ENCODE results near the gene CSNK2A1.

DNA sequence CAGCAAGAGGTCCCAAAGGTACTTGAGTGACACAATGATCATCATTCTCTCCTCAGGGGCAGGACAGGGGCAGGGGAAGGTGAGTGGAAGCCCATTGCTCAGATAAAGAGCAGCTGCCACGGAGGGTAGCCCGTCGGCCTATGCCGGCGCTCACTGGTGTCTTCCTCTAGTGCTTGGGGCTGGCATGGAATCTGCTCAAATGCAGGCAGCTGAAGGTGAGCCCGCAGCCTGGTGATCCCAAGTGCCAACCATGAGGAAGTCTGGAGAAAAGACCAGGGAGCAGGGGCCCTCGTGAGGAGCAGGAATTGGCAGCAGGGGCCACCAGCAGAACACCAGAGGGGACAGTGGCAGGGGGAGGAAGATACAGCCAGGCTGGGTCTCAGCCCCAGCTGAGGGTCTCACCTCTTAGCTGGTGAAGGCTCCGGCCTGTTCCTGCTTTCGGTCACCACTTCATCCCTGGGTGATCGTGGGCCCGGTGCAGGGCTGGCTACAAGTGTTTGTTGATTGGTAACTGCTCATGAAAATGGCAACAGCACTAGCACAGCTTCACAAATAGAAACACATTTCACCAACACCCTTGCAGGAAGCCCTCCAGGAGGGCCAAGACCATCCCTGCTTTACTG, 110.8 kb downstream of the CSNK2A1 start:
- TF ChIP-seq, protein P1, sequence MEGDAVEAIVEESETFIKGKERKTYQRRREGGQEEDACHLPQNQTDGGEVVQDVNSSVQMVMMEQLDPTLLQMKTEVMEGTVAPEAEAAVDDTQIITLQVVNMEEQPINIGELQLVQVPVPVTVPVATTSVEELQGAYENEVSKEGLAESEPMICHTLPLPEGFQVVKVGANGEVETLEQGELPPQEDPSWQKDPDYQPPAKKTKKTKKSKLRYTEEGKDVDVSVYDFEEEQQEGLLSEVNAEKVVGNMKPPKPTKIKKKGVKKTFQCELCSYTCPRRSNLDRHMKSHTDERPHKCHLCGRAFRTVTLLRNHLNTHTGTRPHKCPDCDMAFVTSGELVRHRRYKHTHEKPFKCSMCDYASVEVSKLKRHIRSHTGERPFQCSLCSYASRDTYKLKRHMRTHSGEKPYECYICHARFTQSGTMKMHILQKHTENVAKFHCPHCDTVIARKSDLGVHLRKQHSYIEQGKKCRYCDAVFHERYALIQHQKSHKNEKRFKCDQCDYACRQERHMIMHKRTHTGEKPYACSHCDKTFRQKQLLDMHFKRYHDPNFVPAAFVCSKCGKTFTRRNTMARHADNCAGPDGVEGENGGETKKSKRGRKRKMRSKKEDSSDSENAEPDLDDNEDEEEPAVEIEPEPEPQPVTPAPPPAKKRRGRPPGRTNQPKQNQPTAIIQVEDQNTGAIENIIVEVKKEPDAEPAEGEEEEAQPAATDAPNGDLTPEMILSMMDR (IDR thresholded peaks at IDR 0.05; ENCODE audit: low read depth, low read length, missing input control), result no peak
- TF ChIP-seq, protein P2, sequence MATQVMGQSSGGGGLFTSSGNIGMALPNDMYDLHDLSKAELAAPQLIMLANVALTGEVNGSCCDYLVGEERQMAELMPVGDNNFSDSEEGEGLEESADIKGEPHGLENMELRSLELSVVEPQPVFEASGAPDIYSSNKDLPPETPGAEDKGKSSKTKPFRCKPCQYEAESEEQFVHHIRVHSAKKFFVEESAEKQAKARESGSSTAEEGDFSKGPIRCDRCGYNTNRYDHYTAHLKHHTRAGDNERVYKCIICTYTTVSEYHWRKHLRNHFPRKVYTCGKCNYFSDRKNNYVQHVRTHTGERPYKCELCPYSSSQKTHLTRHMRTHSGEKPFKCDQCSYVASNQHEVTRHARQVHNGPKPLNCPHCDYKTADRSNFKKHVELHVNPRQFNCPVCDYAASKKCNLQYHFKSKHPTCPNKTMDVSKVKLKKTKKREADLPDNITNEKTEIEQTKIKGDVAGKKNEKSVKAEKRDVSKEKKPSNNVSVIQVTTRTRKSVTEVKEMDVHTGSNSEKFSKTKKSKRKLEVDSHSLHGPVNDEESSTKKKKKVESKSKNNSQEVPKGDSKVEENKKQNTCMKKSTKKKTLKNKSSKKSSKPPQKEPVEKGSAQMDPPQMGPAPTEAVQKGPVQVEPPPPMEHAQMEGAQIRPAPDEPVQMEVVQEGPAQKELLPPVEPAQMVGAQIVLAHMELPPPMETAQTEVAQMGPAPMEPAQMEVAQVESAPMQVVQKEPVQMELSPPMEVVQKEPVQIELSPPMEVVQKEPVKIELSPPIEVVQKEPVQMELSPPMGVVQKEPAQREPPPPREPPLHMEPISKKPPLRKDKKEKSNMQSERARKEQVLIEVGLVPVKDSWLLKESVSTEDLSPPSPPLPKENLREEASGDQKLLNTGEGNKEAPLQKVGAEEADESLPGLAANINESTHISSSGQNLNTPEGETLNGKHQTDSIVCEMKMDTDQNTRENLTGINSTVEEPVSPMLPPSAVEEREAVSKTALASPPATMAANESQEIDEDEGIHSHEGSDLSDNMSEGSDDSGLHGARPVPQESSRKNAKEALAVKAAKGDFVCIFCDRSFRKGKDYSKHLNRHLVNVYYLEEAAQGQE (IDR thresholded peaks at IDR 0.05), result no peak
- TF ChIP-seq, protein P3, sequence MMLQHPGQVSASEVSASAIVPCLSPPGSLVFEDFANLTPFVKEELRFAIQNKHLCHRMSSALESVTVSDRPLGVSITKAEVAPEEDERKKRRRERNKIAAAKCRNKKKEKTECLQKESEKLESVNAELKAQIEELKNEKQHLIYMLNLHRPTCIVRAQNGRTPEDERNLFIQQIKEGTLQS (IDR thresholded peaks at IDR 0.05), result no peak
- TF ChIP-seq RAD21 (IDR thresholded peaks at IDR 0.05) (no peak), JUND (IDR thresholded peaks at IDR 0.05) (no peak), TAF1 (conservative IDR thresholded peaks at IDR 0.05) (no peak), SP1 (IDR thresholded peaks at IDR 0.05) (no peak)
- TF ChIP-seq, protein P4, sequence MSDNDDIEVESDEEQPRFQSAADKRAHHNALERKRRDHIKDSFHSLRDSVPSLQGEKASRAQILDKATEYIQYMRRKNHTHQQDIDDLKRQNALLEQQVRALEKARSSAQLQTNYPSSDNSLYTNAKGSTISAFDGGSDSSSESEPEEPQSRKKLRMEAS (IDR thresholded peaks at IDR 0.05), result no peak
